ENCODE data around the gene LRRC4B.
"Not testable (repeated sequence)": the region's sequence is repeated elsewhere in the genome, so short reads cannot be mapped to it uniquely, and the experiment has no call there.

Gene LRRC4B

GRCh38 chr19:50567882-50568727 lies at the start of gene LRRC4B:
TSS of gene LRRC4B (minus strand) at chr19:50568435. CDS start at chr19:50548838, 19,597 bp downstream.
- peak; percentile 80 for DNase-seq (ENCODE audit: low spot score)

GRCh38 chr19:50612504-50613404 lies 44.5 kb upstream of the LRRC4B start:
- not testable (repeated sequence) for DNase-seq (ENCODE audit: low spot score)

GRCh38 chr19:50607874-50608785 lies 39.9 kb upstream of the LRRC4B start:
- DNase-seq (ENCODE audit: low spot score) = peak; percentile 98

- DNase-seq (ENCODE audit: low spot score) = no peak
These were observed 39.2 kb upstream of the LRRC4B start for GRCh38 chr19:50607388-50607787.

- DNase-seq (ENCODE audit: low spot score) = not testable (repeated sequence)
These were observed 38.0 kb upstream of the LRRC4B start for GRCh38 chr19:50606059-50606836.

GRCh38 chr19:50604264-50605073 lies 36.2 kb upstream of the LRRC4B start:
- not testable (repeated sequence) for DNase-seq (ENCODE audit: low spot score)

- DNase-seq (ENCODE audit: low spot score) = no peak
These were observed 34.7 kb upstream of the LRRC4B start for GRCh38 chr19:50602935-50603334.

GRCh38 chr19:50602496-50602895 lies 34.3 kb upstream of the LRRC4B start:
- no peak for DNase-seq (ENCODE audit: low spot score)

- DNase-seq (ENCODE audit: low spot score) = no peak
These were observed 33.8 kb upstream of the LRRC4B start for GRCh38 chr19:50602089-50602422.

- DNase-seq (ENCODE audit: low spot score) = no peak
These were observed 33.3 kb upstream of the LRRC4B start for GRCh38 chr19:50601407-50602088.

GRCh38 chr19:50599427-50599826 lies 31.2 kb upstream of the LRRC4B start:
- DNase-seq (ENCODE audit: low spot score) = no peak

GRCh38 chr19:50590191-50590590 lies 22.0 kb upstream of the LRRC4B start:
- DNase-seq (ENCODE audit: low spot score) = no peak

- not testable (repeated sequence) for DNase-seq (ENCODE audit: low spot score)
These were observed 13.8 kb upstream of the LRRC4B start for GRCh38 chr19:50581795-50582660.

- no peak for DNase-seq (ENCODE audit: low spot score)
These were observed 12.9 kb upstream of the LRRC4B start for GRCh38 chr19:50580970-50581634.

- no peak for DNase-seq (ENCODE audit: low spot score)
These were observed 12.0 kb upstream of the LRRC4B start for GRCh38 chr19:50580240-50580639.

GRCh38 chr19:50576769-50577168 lies 8.5 kb upstream of the LRRC4B start:
- not testable (repeated sequence) for DNase-seq (ENCODE audit: low spot score)

- no peak for DNase-seq (ENCODE audit: low spot score)
These were observed 5.7 kb upstream of the LRRC4B start for GRCh38 chr19:50573741-50574461.
